Stimulated activated CD8-positive, alpha-beta memory T cell treated with anti-CD3 and anti-CD28 coated beads, Interleukin-15, amount 100 ng/mL, for 1 hour (primary cell): ENCODE results near the gene GPR33.
"Not testable (repeated sequence)": the region's sequence is repeated elsewhere in the genome, so short reads cannot be mapped to it uniquely, and the experiment has no call there.

Source experiments
- DNase-seq: peaks from one replicate; pipeline ENCODE4 v3.0.0-alpha.2; 2020; ENCODE audit warnings: low read depth

GPR33 gene, protein sequence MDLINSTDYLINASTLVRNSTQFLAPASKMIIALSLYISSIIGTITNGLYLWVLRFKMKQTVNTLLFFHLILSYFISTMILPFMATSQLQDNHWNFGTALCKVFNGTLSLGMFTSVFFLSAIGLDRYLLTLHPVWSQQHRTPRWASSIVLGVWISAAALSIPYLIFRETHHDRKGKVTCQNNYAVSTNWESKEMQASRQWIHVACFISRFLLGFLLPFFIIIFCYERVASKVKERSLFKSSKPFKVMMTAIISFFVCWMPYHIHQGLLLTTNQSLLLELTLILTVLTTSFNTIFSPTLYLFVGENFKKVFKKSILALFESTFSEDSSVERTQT

GRCh38 chr14:31487886-31488285 lies at the start of gene GPR33:
TSS of gene GPR33 (minus strand) at chr14:31488039. CDS start at chr14:31483965, 4,074 bp downstream.
- no peak for DNase-seq

DNA sequence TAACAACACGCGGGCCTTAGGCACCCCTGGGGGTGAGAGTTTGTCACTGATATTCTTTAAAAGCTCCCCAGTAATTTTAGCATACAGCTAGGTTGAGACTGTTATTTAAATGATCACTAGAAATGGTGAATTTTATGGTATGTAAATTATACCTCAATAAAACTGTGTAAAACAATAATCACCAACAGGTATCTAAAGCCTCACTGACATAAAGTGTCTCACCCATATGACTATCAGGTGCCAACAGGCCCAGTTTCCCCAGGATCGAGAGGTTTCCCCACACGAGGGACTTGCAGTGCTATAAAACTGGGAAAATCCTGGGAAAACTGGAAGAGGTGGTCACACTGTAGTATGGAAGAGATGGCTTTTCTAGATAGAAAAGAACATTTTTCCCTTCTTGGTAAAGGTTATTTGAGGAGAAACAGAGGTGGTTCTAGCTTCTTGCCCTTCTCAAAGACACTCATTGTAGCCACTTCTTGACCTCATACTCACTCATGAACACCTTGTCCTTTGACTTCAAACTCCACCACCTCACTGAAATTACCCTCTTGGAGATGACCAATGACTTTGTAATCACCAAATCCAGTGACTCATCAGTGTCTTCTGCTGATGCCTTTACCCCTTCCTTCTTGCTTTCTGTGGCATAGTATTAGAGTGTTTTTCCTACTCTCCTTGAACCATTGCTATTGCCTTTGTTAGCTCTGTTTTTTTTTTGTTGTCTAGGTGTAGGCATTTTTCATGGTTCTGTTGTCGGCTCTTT lies 48.5 kb upstream of the GPR33 start:
- no peak for DNase-seq

DNA sequence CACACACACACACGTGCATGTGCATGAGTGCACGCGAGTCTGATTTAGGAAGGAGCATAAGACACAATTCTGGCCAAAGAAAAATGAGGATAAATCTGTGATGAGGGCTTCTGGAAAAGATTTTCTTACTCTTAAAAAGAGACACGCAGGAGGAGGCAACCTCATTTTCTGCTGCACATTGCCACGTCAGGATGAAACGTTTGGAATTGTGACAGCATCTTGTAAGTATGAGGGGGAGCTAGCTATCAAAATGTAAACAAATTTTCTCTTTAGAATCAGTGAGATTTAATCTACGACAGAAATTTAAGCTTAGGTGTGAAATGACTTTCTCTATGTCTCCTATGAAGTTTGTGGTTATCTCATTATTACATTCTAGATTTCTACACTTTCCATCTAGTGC lies 42.3 kb upstream of the GPR33 start:
- DNase-seq = no peak

DNA sequence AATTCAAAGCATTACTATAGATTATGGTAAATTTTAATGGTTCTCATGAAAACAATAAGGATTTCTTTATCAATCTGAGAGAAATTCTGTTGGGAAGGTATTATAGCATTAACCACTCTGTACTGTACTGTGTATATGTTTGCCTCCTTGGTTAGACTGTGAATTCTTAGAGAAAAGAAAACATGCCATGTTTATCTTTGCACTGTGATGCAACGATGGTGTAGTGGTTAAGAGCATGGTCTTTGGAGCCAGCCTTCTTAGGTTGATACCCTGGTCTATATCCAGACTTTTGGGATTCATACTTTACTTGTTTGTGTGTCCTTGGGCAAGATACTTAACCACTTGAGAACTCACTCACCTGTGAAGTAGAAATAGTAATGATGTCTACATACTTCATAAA lies 41.2 kb upstream of the GPR33 start:
- DNase-seq = no peak

- no peak for DNase-seq
Observed at GRCh38 chr14:31527546-31527945, 39.7 kb upstream of the GPR33 start.

DNA sequence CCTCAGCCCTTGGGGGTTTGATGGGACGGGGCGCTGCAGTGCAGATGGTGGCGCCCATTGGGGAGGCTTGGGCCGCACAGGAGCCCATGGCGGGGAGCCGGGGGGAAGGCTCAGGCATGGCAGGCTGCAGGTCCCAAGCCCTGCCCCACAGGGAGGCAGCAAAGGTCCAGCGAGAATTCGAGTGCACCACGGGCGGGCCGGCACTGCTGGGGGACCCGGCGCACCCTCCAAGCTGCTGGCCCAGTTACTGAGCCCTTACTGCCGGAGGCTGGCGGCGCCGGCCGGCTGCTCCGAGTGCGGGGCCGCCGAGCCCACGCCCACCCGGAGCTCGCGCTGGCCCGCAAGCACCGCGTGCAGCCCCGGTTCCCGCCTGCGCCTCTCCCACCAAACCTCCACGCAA lies 39.2 kb upstream of the GPR33 start:
- DNase-seq = no peak

DNA sequence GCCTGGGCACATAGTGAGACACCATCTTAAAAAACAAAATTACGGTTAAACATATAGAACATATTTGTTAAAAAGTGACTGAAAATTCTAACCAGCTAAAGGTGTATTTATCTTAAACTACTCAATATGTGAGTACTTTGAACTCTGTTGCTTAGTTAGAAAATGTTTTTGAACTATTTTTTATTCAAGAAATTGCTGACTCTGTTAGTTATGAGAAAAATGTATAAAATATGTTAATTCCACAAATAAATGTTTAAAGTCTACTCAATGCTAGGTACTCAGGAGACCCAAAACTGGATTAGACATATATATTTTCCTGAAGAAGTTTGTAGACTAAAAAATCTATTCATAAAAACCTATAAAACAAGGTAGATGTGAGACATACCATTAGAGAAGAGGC lies 23.0 kb upstream of the GPR33 start:
- DNase-seq = no peak

- no peak for DNase-seq
Observed at GRCh38 chr14:31510222-31510621, 22.4 kb upstream of the GPR33 start.

DNA sequence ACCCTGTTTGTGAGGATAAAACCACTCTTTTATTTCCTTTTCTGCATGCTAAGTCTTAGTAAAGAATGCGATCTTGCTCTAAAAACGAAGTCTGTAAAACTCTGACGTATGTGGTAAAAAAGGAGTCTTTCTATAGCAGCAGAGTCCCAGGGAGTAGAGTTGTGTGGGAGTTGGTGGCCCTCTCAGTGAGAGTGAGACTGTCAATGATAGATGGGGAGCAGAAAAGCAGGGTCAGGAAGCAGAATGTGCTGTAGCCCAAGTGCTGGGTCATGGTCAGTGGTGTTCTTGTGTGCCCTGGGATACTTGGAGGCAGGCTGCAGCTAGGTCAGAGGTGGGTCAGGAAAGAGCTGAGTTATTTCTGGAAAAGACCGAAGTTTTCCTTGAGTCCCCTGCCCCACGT lies 20.3 kb upstream of the GPR33 start:
- no peak for DNase-seq

DNA sequence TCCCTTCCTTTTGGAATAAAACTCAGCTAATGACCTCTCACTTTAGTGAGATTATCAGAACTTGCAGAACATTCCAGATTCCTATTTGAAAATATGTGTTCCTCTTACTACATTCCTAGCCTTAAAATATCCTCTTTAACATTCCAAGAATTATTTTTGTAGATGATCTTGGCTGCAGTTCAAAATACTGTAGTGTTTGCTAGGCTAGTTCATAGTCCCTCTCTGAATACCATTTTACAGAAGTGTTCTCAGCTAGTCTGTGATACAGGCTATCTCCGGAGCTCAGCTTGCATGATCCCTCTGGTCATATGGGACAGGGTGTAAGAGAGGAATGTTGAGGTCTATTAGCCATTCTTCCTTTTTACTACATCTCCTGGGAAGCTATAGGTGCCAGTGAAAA lies 17.6 kb upstream of the GPR33 start:
- DNase-seq = no peak

GRCh38 chr14:31501870-31502269 lies 14.0 kb upstream of the GPR33 start:
- DNase-seq = no peak

DNA sequence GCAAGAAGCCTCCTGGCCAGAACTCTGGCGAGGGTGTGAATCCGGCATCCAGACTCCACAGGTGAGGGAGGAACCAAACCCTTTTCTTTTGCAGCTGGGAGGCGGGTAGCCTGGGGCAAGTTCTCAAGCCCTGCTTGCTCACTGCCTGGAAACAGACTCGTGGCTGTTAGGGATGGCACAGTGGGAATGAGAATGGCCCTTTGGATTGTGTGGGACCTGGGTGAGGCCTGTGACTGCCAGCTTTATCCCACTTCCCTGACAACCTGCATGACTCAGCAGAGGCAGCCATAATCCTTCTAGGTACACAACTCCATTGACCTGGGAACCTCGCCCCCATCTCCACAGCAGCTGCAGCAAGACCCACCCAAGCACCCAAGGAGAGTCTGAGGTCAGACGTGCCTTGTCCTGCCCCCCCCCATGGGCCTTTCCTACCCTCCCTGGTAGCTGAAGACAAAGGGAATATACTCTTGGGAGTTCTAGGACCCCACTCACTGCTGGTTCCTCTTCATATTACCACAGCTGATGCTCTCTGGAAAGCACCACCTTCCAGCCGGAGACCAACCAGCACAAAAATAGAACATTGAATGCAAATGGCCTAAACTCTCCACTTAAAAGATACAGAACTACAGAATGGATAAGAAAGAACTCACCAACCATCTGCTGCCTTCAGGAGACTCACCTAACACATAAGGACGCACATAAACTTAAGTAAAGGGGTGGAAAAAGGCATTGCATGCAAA lies 5.1 kb upstream of the GPR33 start:
- DNase-seq = no peak

DNA sequence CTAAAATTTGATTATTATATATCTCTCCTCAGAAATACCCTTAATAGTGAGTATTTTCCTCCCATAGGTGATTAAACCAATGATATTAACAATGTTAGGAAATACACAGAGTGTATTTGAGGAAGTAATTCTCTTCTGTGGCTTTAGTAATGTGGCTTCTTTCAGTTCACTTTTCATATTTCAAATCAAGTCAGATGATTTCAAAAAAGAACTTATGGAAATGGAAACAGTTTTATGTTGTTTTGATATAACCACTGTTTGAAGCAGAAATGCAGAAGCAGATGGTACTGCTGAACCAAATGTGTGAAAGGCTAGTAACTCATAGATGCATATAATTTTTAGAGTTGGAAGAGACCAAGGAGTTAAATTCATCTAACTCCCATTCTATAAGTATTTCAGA lies 1.9 kb upstream of the GPR33 start:
- no peak for DNase-seq

- DNase-seq = no peak
Observed at GRCh38 chr14:31486764-31487163, 1.1 kb downstream of the GPR33 start.

GRCh38 chr14:31484754-31485153 lies 3.1 kb downstream of the GPR33 start:
- no peak for DNase-seq

- DNase-seq = no peak
Observed at GRCh38 chr14:31480156-31480555, 7.7 kb downstream of the GPR33 start.

- DNase-seq = no peak
Observed at GRCh38 chr14:31479027-31479426, 8.8 kb downstream of the GPR33 start.

- DNase-seq = no peak
Observed at GRCh38 chr14:31477248-31477647, 10.6 kb downstream of the GPR33 start.

DNA sequence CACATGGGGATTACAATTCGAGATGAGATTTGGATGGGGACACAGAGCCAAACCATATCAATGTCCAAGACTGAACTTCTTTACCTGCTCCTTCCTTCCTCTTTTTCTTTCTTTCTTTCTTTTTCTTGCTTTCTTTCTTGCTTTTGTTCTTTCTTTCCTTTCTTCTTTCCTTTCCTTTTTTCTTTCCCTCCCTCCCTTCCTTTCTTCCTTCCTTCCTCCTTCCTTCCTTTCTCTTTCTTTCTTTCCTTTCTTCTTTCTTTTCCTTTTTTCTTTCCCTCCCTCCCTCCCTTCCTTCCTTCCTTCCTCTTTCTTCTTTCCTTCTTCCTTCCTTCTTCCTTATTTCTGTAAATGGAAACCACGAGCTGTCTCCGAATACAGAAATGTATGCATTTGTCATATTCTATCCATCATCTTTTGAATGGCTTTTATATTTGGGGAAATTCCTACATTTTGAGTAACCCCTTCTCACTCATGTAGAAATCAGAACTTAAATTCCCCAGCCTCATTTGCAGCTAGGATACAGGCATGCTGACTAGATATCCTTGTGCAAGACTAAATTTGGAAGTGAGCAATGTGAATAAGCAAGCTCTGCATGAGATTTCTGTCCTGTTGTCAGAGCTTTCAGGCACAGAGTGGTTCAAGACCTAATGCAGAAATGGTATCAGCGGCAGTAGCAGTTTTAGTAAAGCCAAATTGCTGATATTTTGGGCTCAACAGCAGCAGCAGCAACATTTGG lies 11.5 kb downstream of the GPR33 start:
- no peak for DNase-seq

- DNase-seq = no peak
Observed at GRCh38 chr14:31466554-31466953, 21.3 kb downstream of the GPR33 start.

DNA sequence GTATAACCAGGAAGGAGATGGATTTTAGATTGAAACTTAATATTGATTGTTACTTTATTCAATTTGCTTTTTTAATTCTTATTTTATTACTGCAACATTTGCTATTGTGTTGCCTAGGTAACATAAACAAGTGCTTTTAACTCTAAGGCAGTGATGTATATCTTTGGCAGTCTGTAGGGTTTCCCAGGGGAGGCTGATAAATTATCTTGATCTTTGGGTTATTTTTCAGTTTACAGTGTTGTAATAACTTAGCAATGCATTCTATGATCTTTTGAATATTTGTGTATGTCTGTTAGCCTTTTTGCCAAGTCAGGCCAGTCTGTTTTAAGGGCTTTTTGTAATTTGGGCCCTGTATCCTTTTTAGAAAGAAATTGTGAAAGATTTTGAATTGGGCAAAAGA lies 22.7 kb downstream of the GPR33 start:
- no peak for DNase-seq

DNA sequence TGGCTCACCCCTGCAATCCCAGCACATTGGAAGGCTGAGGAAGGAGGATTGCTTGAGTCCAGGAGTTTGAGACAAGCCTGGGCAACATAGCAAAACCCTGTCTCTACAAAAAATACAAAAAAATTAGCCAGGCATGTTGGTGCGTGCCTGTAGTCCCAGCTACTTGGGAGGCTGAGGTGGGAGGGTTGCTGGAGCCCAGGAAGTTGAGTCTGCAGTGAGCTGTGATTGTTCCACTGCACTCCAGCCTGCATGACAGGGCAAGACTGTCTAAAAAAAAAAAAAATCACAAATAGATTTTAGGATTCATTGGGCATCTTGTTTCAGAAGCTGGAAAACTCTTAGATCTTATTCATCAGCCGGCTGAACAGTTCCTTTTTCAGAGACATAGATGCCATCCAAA lies 25.4 kb downstream of the GPR33 start:
- not testable (repeated sequence) for DNase-seq
